Measurements from ENCODE around the gene CBX8. TPM values are rescaled to one million over a fixed set of nuclear protein-coding genes. Genes with fewer than 3 reads are reported as not detected.

The CBX8 gene
- total and polyA plus RNA-seq, 2 donors from 2014 or later, result 3.5 to 6.2 TPM

DNA sequence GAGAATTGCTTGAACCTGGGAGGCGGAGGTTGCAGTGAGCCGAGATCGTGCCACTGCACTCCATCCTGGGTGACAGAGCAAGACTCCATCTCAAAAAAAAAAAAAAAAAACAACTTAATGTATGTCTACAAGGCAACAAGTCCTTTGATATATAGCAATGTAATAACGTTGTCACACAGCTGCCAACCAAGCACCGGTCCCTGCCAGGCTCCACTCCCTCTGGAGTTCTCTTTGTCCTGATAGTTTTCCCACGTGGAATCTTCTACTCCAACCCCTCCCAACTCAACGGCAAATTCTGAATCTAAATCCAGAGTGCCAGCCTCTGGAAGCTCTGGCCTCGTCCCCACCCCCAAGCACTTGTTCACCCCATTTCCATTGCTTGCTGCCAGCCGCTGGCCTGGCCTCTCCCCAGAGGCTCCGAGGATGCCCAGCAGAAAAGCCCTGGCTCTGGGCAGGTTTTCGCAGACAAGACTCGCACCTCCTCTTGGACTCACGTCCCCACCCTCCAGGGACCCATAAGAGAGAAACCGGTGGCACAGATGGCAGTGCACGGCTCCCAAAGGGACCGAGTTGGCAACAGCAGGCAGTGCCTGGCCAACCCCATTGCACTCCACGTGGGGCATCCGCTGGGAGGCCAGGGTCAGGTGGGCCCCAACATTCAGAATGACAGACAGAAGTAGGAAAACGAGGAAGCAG lies 34.8 kb downstream of the CBX8 start:
- FAIRE-seq, result no peak
- no peak overlapping the region for H3K27ac ChIP-seq (ENCODE audit: low read depth in 2 of 2, low read length in 2 of 2)
- no peaks in the 10 kb centered on the region for H3K27me3 ChIP-seq (ENCODE audit: control insufficient read depth, insufficient read depth, low read length)
- no peaks in the 10 kb centered on the region for H3K9me3 ChIP-seq (ENCODE audit: control insufficient read depth in 2 of 3, insufficient read depth in 1 of 3, low read length in 3 of 3)
- no peaks in the 10 kb centered on the region for H3K36me3 ChIP-seq (ENCODE audit: control insufficient read depth in 2 of 3, insufficient read depth in 3 of 3, low read length in 3 of 3)
- no peaks in the 10 kb centered on the region for H3K4me1 ChIP-seq (ENCODE audit: control insufficient read depth in 2 of 3, insufficient read depth in 2 of 3, low read depth in 1 of 3, low read length in 3 of 3)
- no peak overlapping the region for H3K4me3 ChIP-seq (ENCODE audit: low read length in 3 of 3)
- no peak overlapping the region for H3K9ac ChIP-seq (ENCODE audit: low read length in 3 of 3)
- peak in 1 of 5 donors; percentile 61 for DNase-seq
- intact Hi-C loops (cut with DNase I), result no loop called here
- no peak for TF ChIP-seq CTCF (IDR thresholded peaks at IDR 0.05; ENCODE audit: borderline replicate concordance, extremely low read depth, insufficient read depth)

GRCh38 chr17:79760197-79760906 lies 36.5 kb downstream of the CBX8 start:
- Histone ChIP-seq H3K9ac (ENCODE audit: low read length in 3 of 3) (no peak overlapping the region), H3K27me3 (ENCODE audit: control insufficient read depth, insufficient read depth, low read length) (no peaks in the 10 kb centered on the region), H3K36me3 (ENCODE audit: control insufficient read depth in 2 of 3, insufficient read depth in 3 of 3, low read length in 3 of 3) (no peaks in the 10 kb centered on the region), H3K27ac (ENCODE audit: low read depth in 2 of 2, low read length in 2 of 2) (no peak overlapping the region), H3K4me1 (ENCODE audit: control insufficient read depth in 2 of 3, insufficient read depth in 2 of 3, low read depth in 1 of 3, low read length in 3 of 3) (no peaks in the 10 kb centered on the region), H3K9me3 (ENCODE audit: control insufficient read depth in 2 of 3, insufficient read depth in 1 of 3, low read length in 3 of 3) (no peaks in the 10 kb centered on the region), H3K4me3 (ENCODE audit: low read length in 3 of 3) (no peak overlapping the region)
- intact Hi-C loops (cut with DNase I), result no loop called here
- FAIRE-seq (no peak), DNase-seq (peak in 1 of 5 donors; percentile 43)
- no peak for TF ChIP-seq CTCF (IDR thresholded peaks at IDR 0.05; ENCODE audit: borderline replicate concordance, extremely low read depth, insufficient read depth)

DNA sequence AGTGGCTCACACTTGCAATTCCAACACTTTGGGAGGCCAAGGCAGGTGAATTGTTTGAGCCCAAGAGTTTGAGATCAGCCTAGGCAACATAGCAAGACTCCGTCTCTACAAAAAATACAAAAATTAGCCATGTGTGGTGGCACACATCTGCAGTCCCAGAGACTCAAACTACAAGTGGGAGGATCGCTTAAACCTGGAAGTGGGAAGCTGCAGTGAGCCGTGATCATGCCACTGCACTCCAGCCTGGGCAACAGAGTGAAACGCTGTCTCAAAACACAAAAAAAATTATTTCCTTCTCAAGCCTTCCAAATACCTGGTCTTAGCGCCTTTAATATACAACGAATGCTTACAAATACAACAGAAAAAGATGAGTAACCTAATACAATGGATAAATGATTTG lies 38.6 kb downstream of the CBX8 start:
- Histone ChIP-seq H3K27ac (ENCODE audit: low read depth in 2 of 2, low read length in 2 of 2) (no peak overlapping the region), H3K4me1 (ENCODE audit: control insufficient read depth in 2 of 3, insufficient read depth in 2 of 3, low read depth in 1 of 3, low read length in 3 of 3) (no peaks in the 10 kb centered on the region), H3K9me3 (ENCODE audit: control insufficient read depth in 2 of 3, insufficient read depth in 1 of 3, low read length in 3 of 3) (no peaks in the 10 kb centered on the region), H3K36me3 (ENCODE audit: control insufficient read depth in 2 of 3, insufficient read depth in 3 of 3, low read length in 3 of 3) (no peaks in the 10 kb centered on the region), H3K4me3 (ENCODE audit: low read length in 3 of 3) (no peak overlapping the region), H3K27me3 (ENCODE audit: control insufficient read depth, insufficient read depth, low read length) (no peaks in the 10 kb centered on the region), H3K9ac (ENCODE audit: low read length in 3 of 3) (no peak overlapping the region)
- no peak for FAIRE-seq
- peak in 1 of 5 donors; percentile 42 for DNase-seq
- intact Hi-C loops (cut with DNase I), result no loop called here
- no peak for TF ChIP-seq CTCF (IDR thresholded peaks at IDR 0.05; ENCODE audit: borderline replicate concordance, extremely low read depth, insufficient read depth)

Measured in kidney (tissue), 14 donors.